GM18909 (cell line): ENCODE data around the gene SLC39A5.
"Not testable (repeated sequence)": the region's sequence is repeated elsewhere in the genome, so short reads cannot be mapped to it uniquely, and the experiment has no call there.

ENCODE experiments used
- ATAC-seq: cut with Tn5 transposase; IDR thresholded peaks from one replicate; pipeline ENCODE4 v1.9.1; 2021; ENCODE audit warnings: mild to moderate bottlenecking; ENCODE audit not compliant: unreplicated experiment, poor library complexity

The SLC39A5 gene

DNA sequence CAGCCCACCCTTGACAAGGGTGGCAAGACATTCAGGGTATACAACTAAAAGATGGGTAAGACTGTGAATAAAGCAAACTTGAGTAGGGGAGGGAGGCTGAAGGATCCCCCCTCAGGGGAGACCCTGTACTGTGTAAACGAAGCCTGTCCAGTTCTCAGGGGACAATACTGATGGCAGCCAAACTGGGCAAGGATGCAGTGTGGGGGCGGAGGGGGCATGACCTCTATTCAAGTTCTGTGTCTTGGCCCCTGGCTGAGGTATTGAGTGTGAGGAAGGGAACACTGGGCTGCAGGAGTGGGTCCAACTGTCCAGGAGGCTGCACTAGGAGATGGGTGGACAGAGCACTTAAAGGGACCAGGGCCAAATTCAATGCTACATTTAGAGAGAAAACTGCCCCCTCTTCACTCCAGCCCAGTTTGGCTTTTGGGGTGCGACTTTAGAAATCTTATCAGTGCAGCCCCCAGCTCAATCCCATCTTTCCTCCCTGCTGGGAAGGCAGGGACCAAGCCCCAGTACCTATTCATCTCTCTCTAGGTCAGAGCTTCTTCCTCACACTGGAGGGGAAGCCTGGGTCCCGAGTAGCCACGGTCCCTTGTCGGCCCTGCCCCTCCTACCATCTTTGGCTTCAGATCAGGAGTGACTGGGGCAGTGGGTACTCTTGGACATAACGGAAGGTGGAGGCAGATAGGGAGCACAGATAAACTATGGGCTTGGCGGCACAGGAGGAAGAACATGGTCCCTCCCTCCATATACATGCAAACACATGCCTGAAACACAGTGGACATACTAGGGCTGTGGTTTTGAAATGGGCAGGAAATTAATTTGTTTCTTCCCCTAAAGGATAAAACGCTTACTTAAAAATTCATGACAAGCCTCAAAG, 11.8 kb downstream of the SLC39A5 start:
- ATAC-seq: no peak

DNA sequence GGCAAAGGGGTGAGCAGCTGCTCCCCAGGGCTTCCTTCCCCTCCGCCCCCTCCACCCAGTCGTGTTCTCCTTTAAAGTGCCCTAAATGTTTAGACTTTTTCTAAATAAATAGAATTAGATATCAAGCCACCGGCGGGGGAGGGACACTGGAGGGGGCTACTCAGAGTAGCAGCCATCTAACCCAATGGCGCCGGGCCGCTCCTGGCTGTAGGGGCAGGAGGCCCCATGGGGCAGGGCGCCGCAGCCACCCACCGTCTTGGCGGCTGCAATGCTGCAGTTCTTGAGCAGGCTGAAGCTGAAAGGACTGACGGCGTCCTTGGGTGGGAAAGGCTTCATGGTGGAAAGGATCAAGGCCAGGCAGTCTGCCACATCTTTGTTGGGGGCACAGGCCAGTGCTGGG, 13.1 kb downstream of the SLC39A5 start:
- ATAC-seq: no peak

DNA sequence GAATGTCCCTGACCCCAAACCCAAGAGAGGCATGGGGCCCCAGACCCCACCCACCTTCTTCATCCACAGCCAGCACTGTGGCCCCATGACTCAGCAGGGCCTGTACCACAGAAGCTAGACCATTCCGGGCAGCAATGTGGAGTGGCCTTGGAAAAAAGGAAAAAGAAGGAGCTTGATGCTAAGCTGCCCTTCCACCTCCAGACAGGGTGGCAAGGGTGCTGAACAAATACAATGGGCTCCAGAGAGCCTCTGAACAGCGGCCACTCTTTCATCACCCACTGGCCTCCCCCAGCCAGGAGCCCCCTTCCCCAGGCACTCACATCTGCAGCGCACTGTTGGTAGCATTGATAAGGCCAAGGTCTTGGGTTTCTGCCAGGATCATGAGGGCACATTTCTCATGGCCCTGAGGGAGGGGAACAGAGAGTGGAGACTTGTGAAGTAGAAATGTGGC, 13.9 kb downstream of the SLC39A5 start:
- ATAC-seq: no peak

DNA sequence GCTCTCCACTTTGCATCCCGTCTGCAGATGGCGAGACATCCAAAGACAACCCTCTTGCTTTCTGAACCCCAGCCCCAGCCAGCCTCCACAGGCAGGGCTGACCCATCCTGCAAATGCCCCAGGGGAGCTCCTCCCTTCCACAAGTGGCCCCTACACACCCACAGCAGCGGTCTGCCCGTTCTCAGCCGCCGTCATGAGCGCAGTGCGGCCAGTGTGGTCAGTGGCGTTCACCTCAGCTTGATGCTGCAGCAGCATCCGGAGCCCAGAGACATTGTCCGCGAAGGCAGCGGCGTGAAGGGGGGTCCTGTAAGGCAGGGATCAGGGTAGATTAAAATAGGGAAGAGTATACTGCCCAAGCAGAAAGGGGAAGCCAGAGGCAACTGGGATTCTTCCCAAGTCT, 14.6 kb downstream of the SLC39A5 start:
- ATAC-seq: no peak

DNA sequence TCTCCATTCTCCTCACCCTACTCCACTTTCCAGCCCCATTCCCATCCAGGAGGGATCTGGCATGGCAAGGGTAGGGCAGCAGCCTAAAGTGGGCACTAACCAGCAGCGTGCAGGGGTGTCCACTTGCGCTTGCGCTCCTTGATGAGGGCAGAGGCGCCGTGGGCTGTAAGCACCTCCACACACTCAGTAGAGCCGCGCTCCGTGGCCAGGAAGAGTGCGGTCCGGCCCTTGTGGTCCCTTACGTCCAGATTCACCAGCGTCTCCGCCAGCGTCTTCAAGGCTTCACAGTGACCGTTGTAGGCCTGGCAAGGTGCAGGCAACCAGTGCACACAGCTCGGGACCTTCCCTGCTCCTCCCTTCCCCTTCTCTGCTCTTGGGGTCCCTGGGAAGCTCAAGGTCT, 18.1 kb downstream of the SLC39A5 start:
- ATAC-seq: no peak

DNA sequence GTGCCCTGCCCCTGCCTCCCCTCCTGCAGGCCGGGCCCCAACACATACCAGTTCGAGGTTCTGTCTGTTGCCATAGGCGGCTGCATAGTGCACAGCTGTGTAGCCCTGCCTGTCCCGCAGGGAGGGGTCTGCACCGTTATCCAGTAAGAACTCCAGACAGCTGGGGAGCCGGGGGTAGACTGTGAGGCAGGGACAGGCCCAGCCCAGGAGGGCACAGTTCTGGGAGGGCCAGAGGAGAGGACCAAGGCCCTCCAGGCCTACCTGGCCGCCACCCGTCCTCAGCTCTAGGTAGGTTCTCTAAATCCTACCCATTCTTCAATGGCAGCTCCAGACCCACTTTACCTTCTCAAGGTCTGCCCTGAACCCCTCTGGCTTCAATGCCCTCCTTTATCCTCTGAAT, 18.9 kb downstream of the SLC39A5 start:
- ATAC-seq: no peak

DNA sequence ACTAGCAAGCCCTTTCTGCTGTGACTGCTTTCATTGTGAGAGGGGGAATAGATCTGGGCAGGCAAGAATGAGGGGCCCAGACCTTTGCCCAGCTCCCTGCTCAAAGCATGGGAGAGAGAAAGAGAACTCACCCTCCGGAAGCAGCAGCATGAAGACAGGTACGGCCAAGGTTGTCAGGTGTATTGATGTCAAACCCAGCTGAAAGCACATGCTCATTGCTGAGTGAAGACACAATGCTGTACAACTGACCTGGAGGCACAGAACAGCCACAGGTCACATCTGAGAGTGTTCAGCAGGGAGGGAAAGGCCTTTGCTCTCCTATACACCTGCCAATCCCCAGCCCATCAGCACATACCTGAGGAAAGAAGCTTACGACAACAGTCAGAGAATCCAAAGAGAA, 22.8 kb downstream of the SLC39A5 start:
- ATAC-seq: no peak

DNA sequence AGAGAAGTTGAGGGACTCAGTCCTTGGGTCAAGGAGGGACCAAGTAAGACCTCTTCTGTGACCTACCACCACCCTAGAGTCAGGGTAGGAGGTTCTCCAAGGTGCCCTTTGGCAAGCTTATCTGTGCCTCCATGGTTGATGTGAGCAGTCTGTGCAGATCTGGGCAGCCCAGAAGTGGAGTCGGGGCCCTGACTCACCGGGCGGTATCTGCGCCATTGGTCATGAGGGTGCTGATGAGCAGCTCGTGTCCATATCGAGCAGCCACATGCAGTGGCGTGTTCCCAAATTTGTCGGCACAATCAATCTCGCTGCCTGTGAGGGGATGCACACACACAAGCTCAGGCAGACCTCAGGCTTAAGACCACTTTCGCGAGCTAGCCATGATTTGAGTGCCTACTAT, 23.2 kb downstream of the SLC39A5 start:
- ATAC-seq: no peak

DNA sequence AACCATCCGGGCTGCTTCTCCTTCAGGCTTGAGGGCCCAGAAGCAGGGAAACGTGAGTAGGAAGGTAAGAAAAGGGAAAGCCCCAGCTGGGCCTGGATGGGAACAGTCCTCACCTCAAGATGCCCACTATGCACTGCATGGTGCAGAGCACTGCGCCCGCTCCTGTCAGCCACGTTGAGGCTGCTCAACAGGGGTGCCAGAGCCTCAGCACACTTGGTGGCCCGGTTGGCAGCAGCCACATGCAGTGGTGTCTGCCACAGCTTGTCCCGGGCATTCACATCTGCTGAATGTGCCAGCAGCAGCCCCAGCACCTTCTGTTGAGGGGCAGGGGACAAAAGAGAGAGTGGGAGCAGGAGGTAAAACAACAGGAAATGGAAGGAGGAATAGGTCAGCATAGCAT, 25.8 kb downstream of the SLC39A5 start:
- no peak for ATAC-seq

DNA sequence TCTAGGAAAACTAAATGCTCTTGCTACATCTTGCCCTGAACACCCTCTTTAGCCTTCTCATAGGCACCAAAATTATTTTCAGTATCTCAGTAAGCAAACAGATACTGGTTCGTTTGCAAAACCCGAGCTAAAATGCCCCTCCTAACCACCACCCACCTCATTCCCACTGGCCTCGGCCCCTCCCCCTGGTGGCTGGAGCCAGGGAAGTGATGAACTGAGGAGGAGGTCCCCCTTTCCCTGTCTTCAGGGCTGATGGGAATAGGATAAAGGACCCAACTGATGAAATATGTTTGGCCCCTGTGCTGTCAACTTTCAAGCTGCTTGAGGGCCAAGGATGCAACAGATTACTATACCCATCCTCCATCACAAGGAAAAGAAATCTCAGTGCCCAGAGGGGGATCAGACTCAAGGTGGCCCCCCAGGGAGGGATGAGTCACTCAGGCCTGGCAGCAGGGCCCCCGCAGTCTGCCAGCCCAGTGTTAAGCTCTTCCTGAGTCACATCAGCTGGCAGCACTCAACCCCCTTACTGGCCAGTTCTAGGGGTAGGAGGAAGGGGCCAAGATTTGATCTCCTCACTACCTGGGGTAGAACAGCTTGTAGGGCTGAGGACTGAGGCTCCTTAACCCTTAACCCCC, 26.6 kb downstream of the SLC39A5 start:
- no peak for ATAC-seq

DNA sequence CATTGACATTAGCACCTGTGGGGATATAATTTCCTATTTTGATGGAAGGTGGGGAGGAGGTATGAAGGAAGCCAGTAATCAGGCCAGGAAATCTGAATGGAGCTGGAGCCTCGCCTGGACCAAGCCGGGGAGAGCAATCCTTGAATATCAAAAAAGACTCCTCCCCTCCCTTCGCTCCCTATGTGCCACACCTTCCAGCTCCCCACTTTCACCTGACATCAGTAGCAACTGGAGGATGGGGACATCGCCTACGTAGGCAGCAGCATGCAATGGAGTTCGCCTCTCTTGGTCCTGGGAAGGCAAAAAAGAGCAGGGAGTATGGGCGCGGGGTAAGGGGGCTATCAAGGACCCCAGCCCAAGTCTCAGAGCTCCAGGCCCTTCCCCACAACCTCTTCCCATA, 27.2 kb downstream of the SLC39A5 start:
- no peak for ATAC-seq

DNA sequence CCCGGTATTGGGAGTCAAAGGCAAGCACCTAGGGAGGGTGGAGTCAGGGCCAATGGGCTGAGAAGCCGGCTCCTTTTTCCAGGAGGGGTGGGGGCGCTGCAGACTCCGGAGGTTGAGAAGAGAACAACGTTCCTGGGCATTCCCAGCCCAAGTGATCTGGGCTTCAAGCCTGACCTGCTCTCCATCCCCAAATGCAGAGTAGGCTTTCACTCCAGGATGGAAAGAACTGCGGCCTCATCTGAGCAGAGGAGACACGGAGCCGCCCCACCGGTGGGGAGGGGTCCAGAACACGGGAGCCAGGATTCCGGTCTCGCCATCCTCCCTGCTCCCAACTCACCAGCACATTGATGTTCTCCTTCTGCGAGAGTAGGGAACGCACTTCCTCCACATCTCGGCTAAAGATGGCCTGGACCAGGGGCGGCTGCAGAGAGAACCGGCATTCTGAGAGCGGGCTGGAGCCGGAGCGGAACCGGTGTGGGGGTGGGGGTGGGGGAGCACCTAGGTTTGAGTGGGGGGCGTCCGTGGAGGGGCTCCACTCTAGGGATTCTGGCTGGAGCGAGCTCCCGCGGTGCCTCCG, 27.7 kb downstream of the SLC39A5 start:
- no peak for ATAC-seq

DNA sequence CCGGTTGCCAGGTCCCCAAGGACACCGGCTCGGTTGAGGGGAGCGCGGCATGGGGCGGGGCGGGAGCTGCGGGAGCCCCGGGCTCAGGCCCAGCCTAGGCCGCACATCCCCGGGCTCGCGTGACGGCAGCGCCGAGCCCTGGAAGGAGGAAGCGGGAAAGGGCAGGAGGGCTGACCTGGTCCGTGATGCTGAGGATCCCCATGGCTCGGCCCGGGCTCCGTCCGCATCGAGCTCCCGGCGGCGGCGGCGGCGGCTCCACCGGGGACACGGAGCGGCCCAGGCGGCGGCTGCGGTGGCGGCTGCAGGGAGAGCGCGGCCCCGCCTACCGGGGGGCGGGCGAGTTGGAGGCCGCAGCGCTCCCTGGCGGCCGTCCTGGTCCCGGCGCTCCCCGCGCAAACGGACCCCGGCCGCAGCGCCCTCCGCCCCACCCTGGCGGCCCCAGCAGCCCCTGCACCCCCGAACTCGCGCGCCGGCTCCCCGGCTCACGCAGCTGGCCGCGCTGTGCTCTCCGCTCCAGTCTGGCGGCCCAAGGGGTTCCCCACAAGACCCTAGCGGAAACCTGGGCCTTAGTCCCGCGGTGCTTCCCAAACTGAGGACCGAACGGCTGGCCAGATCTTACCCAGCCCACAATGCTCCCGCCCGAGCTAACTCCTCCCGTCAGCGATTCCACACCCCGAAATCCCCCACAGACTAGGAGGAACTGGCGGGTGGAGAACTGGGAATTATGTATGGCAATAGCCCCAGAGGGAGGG, 28.4 kb downstream of the SLC39A5 start, which contains the start of gene ANKRD52:
Gene ANKRD52, minus strand, starts transcription at position 317 of the 752 bp plus-strand sequence. Its CDS starts 115 bp downstream, at position 202.
- ATAC-seq: peak; percentile 89

DNA sequence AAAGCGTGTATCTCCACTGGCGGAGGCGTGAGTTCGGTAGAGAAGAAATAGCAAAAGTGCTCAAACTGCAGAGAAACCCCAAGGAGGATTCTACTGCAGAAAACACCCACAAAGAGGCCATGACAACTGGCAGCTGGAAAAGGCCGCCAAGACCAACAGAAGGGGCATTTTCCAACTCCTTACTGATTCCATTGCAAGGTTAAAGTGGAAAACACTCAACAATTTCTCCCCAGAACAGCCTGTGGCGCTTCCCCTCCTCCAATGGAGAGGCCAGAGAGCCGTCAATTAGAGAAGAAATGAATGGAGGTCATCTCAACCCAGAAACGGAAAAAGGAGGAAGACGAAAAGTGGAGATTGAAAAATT, 29.0 kb downstream of the SLC39A5 start:
- no peak for ATAC-seq

DNA sequence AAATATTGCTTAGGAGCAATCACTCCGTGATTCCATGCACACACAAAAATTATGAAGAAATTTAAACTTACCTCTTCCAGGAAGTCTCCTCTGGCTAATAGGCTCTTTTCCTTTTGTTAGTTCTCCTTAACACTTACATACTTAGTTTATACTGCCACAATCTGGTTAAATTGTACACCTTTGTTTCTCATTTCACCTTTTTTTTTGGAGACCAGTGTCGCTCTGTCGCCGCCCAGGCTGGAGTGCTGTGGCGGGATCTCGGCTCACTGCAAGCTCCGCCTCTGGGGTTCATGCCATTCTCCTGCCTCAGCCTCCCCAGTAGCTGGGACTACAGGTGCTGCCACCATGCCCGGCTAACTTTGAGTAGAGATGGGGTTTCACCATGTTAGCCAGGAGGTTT, 30.5 kb downstream of the SLC39A5 start:
- no peak for ATAC-seq

DNA sequence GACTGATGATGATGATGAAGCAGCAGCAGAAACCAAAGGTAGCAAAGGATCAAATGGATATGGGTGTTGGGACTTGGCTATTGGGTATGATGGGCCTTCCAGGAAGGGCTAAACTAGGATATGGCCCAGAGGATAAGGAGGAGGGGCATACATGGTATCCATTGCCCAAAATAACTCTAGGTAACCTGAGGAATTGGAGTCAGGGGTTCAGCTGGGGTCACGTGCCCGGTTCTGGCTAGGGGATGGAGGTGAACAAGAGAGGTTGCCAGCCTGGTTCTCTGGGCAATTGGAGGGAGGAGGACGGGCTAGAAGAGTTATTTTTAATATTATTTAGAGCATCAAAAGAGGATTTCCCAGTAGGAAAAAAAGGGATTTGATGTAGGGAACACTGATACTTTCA, 31.1 kb downstream of the SLC39A5 start:
- no peak for ATAC-seq

DNA sequence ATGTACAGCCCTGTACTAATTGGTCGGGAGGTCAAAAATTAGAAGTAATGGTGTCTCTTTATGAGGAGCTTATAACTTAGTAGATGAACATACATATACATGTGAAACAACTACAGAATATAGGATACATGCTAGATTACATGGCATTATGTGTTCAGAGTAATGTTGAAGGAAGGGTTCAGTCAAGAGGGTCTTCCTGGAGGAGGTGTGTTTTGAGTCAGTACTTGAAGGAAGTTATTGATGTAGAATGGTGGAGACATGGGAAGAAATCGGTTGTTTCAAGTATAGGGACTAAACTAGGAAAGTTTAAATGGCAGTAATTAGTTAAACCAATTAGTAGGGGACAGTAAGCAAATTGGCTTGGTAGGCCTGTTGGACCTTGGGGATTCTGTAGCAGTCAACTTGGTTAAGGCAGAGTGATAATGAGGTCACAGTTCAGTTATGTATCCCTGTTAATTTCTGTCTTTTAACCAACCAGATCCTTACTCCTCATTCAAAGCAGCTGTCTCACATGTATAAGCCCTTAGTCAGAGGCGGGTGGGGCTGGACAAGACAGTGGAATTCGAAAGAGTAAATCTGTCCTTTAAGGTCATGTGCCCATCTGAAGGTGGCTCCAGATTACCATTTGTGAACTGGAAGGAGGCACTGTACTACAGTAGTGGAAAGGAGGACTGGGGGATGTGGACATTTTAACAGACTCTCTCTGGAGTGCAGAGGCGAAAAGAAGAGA, 31.8 kb downstream of the SLC39A5 start:
- ATAC-seq: no peak

DNA sequence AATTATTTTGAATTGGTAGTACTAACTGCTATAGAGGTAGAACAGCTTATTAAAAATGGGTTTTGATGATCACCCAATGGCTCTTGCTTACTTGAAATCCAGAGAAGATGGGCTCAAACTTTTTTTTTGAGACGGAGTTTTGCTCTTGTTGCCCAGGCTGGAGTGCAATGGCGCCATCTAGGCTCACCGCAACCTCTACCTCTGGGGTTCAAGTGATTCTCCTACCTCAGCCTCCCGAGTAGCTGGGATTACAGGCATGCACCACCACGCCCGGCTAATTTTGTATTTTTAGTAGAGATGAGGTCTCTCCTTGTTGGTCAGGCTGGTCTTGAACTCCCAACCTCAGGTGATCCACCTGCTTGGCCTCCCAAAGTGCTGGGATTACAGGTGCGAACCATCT, 33.1 kb downstream of the SLC39A5 start:
- not testable (repeated sequence) for ATAC-seq

DNA sequence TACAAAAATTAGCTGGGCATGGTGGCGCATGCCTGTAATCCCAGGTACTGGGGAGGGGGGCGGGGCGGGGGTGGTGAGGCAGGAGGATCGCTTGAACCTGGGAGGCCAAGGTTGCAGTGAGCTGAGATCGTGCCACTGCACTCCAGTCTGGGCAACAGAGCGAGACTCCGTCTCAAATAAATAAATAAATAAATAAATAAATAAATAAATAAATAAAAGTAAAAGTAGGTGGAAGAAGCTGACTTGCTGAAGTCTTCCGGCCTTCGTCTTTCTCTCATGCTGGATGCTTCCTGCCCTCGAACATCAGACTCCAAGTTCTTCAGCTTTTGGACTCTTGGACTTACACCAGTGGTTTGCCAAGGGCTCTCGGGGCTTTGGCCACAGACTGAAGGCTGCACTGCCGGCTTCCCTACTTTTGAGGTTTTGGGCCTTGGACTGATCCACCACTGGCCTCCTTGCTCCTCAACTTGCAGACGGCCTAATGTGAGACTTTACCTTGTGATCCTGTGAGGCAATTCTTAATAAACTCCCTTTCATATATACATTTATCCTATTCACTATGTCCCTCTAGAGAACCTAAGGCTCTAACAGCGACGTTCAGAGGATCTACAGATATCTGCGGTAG, 36.3 kb downstream of the SLC39A5 start:
- ATAC-seq: not testable (repeated sequence)
